NT2/D1 (cell line): ENCODE measurements around the gene MRAP.

Experiments
- DNase-seq: peaks from one replicate; pipeline ENCODE4 v3.0.0-alpha.2; 2011; ENCODE audit warnings: low read depth, low spot score
- H3K27me3 ChIP-seq: 2 replicates; pipeline ENCODE4 v1.6.0; 2011; ENCODE audit warnings: mild to moderate bottlenecking; ENCODE audit not compliant: insufficient read length, insufficient read depth
- H3K36me3 ChIP-seq: 2 replicates; pipeline ENCODE4 v1.6.1; 2011; ENCODE audit warnings: mild to moderate bottlenecking, low read length, mixed read lengths; ENCODE audit not compliant: insufficient read depth, insufficient read length
- H3K4me1 ChIP-seq: 2 replicates; pipeline ENCODE4 v1.5.1; 2011; ENCODE audit not compliant: insufficient read depth, insufficient read length
- H3K4me3 ChIP-seq: 2 replicates; pipeline ENCODE4 v1.5.1; 2011; ENCODE audit warnings: low read depth; ENCODE audit not compliant: insufficient read length
- H3K9ac ChIP-seq: 2 replicates; pipeline ENCODE4 v1.6.0; 2011; ENCODE audit warnings: low read depth; ENCODE audit not compliant: insufficient read length
- H3K9me3 ChIP-seq: 2 replicates; pipeline ENCODE4 v1.5.1; 2011; ENCODE audit warnings: mild to moderate bottlenecking, low read length; ENCODE audit not compliant: insufficient read depth
- SUZ12 ChIP-seq: IDR thresholded peaks from 2 replicates; pipeline ENCODE4 v1.6.1; 2011; ENCODE audit not compliant: insufficient read length, insufficient read depth; ENCODE audit errors: extremely low read depth
- YY1 ChIP-seq: IDR thresholded peaks from 2 replicates; pipeline ENCODE4 v1.6.1; 2011; ENCODE audit not compliant: insufficient read length, insufficient read depth
- ZNF274 ChIP-seq: IDR thresholded peaks from 2 replicates; pipeline ENCODE4 v1.6.1; 2011; ENCODE audit warnings: mild to moderate bottlenecking, low read depth, low read length

MRAP gene

DNA sequence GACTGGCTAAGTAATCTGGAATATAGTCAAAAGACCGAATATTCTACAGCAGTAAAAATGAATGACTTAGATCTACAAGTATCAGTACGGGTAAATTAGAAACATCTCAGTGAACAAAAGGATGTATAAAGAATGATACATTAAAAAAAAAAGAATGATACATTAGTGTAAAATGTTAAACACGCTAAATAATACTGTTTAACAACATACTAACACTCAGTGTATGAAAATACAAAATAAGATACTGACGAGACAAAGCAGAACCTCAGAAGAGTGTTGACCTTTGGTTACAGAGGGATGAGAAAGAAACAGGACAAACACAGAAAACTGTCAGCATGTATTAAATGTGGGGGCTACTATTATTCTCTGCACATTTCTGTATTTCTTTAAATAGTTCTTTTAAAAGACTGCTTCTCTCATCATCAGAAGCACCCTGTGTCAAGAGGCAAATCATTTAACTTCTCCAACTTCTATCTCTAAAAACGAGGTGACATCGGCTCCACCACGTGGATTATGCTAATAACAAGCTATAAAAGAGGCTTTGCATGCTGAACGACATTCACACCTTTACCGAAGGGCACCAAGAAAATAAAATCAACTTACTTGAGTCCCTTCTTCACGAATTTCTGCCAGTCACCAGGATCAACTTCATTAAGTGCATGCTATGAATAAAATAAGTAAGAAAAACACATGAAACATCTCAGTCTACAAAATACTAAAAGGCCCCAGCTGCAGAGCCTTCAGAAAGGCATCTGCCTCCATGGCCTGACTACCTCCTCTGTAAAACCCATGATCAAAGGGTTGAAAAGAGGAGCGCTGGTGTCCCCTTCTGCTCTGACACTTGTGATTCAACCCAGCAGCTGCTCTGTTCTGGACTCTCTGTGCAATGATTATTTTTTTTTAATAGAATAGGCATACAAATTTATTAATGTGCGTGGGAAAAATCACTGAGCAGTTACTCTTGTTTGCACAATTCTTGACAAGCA lies 42.5 kb downstream of the MRAP start:
- Histone ChIP-seq H3K36me3 (peaks cover 98% of the 10 kb centered on the region), H3K9ac (no peak overlapping the region), H3K9me3 (peaks cover 8% of the 10 kb centered on the region), H3K27me3 (no peaks in the 10 kb centered on the region), H3K4me1 (peaks cover 5% of the 10 kb centered on the region), H3K4me3 (no peak overlapping the region)
- no peak for DNase-seq
- TF ChIP-seq YY1 (no peak), SUZ12 (no peak), ZNF274 (no peak)

DNA sequence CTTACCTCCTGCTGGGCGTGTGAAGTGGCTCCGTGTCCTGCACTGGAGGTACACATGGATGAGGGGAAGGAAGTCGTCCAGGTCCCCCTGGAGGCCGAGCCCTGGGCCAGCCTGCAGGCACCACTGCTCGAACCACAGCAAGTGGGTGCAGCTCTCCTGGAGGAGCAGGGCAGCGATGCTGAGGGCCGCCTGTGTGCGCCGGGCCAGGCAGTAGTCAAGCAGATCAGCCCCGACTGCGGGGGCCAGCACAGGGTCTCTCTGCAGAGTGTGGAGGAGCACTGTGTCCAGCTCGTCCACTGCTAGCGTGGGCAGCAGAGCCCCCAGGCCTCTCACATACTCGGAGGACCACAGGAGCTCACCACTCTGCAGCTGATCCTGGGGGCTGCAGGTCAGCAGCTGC lies 48.3 kb downstream of the MRAP start:
- DNase-seq = no peak
- H3K4me1 ChIP-seq = peaks cover 6% of the 10 kb centered on the region
- TF ChIP-seq YY1 = no peak
- no peak for TF ChIP-seq SUZ12
- no peak for TF ChIP-seq ZNF274
- H3K9ac ChIP-seq = no peak overlapping the region
- no peak overlapping the region for H3K4me3 ChIP-seq
- H3K27me3 ChIP-seq = no peaks in the 10 kb centered on the region
- peaks cover 99% of the 10 kb centered on the region for H3K36me3 ChIP-seq
- H3K9me3 ChIP-seq = peaks cover 8% of the 10 kb centered on the region

DNA sequence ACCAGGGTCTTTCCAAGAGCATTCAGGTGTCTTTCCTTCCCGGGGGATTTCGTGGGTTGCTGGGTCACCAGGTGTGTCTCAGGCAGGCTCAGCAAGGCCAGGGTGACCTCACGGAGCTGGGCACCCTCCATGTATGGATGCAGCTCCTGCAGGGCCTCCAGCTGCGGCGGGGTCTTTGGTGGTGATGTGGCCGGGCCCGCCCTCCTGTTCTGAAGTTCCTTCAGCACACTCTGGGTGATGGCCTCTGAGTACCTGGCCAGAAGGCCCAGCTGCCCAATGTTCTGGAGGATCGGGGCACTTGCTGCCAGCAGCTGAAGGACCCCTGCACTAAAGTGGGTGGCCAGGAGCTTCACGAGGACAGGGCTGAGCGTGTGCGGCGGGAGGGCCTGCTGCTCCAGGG lies 48.7 kb downstream of the MRAP start:
- peaks cover 6% of the 10 kb centered on the region for H3K4me1 ChIP-seq
- TF ChIP-seq YY1 (no peak), SUZ12 (no peak), ZNF274 (no peak)
- DNase-seq = no peak

DNA sequence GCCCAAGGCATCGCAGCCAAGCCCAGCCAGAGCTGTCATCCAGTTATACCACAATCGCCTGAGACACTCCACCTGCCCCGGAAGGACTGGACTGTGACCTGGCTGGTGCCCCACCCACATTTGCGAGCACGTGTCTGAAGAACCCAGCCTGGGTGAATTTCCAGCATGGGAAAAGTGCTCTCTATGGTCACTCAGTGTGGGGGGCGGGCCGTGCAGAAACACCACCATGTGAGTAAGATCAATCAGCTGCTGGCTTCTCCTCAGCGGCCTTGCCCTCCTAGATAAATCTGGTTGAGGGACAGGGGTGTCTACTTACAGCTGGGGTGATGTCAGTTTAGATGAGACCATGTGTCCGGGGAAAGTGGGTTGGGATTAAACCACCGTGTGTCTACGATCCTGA lies 49.3 kb downstream of the MRAP start:
- no peak for DNase-seq
- Histone ChIP-seq H3K9me3 (peaks cover 8% of the 10 kb centered on the region), H3K27me3 (no peaks in the 10 kb centered on the region), H3K4me3 (no peak overlapping the region), H3K9ac (no peak overlapping the region), H3K4me1 (peaks cover 6% of the 10 kb centered on the region), H3K36me3 (peaks cover 99% of the 10 kb centered on the region)
- TF ChIP-seq YY1 (no peak), SUZ12 (no peak), ZNF274 (no peak)

More for the DNA sequence above, 48.7 kb downstream of the MRAP start:
- Histone ChIP-seq H3K27me3 (no peaks in the 10 kb centered on the region), H3K9me3 (peaks cover 8% of the 10 kb centered on the region), H3K36me3 (peaks cover 99% of the 10 kb centered on the region), H3K4me3 (no peak overlapping the region), H3K9ac (no peak overlapping the region)

GRCh38 chr21:32348604-32349332 lies 50.1 kb downstream of the MRAP start:
- Histone ChIP-seq H3K9ac (no peak overlapping the region), H3K4me3 (no peak overlapping the region), H3K27me3 (no peaks in the 10 kb centered on the region), H3K9me3 (peaks cover 8% of the 10 kb centered on the region), H3K4me1 (peaks cover 6% of the 10 kb centered on the region), H3K36me3 (peaks cover 99% of the 10 kb centered on the region)
- TF ChIP-seq YY1 = no peak
- no peak for TF ChIP-seq SUZ12
- TF ChIP-seq ZNF274 = no peak
- DNase-seq = no peak

DNA sequence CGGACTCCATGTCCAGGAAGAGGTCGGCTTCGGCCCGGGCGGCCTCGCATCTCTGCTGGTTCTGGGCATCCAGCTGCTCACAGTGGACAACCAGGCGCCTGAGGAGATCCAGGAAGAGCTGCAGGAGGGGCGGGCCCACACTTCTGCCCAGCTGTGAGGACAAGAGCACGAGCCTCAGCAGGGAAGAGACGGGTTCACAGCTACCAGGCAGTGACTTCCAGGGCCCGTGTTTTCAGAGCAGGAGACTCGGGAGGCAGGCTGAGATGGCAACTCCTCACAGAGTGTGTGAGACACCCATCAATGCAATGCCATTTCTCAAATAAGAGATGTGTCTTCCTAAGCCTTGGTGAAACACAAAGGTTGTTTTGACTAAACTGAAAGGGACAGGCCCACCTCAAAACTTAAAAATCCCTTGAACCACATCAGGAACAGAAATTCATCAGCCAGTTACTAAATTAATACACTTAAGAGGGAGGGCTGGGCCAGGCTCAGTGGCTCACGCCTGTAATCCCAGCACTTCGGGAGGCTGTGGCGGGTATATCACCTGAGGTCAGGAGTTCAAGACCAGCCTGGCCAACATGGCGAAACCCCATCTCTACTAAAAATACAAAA lies 50.8 kb downstream of the MRAP start:
- Histone ChIP-seq H3K9ac (no peak overlapping the region), H3K27me3 (no peaks in the 10 kb centered on the region), H3K4me1 (peaks cover 6% of the 10 kb centered on the region), H3K9me3 (peaks cover 3% of the 10 kb centered on the region), H3K36me3 (peaks cover 99% of the 10 kb centered on the region), H3K4me3 (no peak overlapping the region)
- TF ChIP-seq SUZ12 (no peak), ZNF274 (no peak), YY1 (no peak)
- no peak for DNase-seq
